ENCODE results near the gene MAN1C1.

Gene MAN1C1

GRCh38 chr1:25640646-25641328 is 24.2 kb downstream of the MAN1C1 start:
- TF ChIP-seq FOXM1 (IDR thresholded peaks at IDR 0.05; ENCODE audit: borderline replicate concordance, low read depth) (no peak), RAD21 (IDR thresholded peaks at IDR 0.05; ENCODE audit: low read depth) (no peak), TCF12 (IDR thresholded peaks at IDR 0.05; ENCODE audit: low read depth) (no peak), USF1 (IDR thresholded peaks at IDR 0.05) (no peak), TEAD4 (IDR thresholded peaks at IDR 0.05) (no peak), EGR1 (IDR thresholded peaks at IDR 0.05) (no peak), EP300 (IDR thresholded peaks at IDR 0.05; ENCODE audit: borderline replicate concordance) (no peak)

- no peak for TF ChIP-seq NFIC (IDR thresholded peaks at IDR 0.05)
- TF ChIP-seq FOXM1 (IDR thresholded peaks at IDR 0.05; ENCODE audit: borderline replicate concordance, low read depth): no peak
- no peak for TF ChIP-seq CREB1 (IDR thresholded peaks at IDR 0.05; ENCODE audit: low read depth)
- no peak for TF ChIP-seq TAF1 (IDR thresholded peaks at IDR 0.05; ENCODE audit: low read depth)
- TF ChIP-seq MAX (IDR thresholded peaks at IDR 0.05): no peak
- no peak for TF ChIP-seq USF1 (IDR thresholded peaks at IDR 0.05)
- TF ChIP-seq TEAD4 (IDR thresholded peaks at IDR 0.05): no peak
- no peak for TF ChIP-seq RAD21 (IDR thresholded peaks at IDR 0.05; ENCODE audit: low read depth)
- TF ChIP-seq REST (IDR thresholded peaks at IDR 0.05; ENCODE audit: low read depth): no peak
- no peak for TF ChIP-seq TCF12 (IDR thresholded peaks at IDR 0.05; ENCODE audit: low read depth)
- TF ChIP-seq CEBPB (IDR thresholded peaks at IDR 0.05): no peak
- TF ChIP-seq YY1 (IDR thresholded peaks at IDR 0.05; ENCODE audit: low read depth): no peak
- TF ChIP-seq ZBTB7A (IDR thresholded peaks at IDR 0.05; ENCODE audit: low read depth): no peak
- no peak for TF ChIP-seq EGR1 (IDR thresholded peaks at IDR 0.05)
- TF ChIP-seq EP300 (IDR thresholded peaks at IDR 0.05; ENCODE audit: borderline replicate concordance): no peak
Measured at GRCh38 chr1:25641329-25641725, 24.7 kb downstream of the MAN1C1 start.

- no peak for TF ChIP-seq REST (IDR thresholded peaks at IDR 0.05; ENCODE audit: low read depth)
- TF ChIP-seq ZBTB7A (IDR thresholded peaks at IDR 0.05; ENCODE audit: low read depth): no peak
- no peak for TF ChIP-seq FOXM1 (IDR thresholded peaks at IDR 0.05; ENCODE audit: borderline replicate concordance, low read depth)
- no peak for TF ChIP-seq USF1 (IDR thresholded peaks at IDR 0.05)
- no peak for TF ChIP-seq EGR1 (IDR thresholded peaks at IDR 0.05)
- no peak for TF ChIP-seq MAX (IDR thresholded peaks at IDR 0.05)
- no peak for TF ChIP-seq TAF1 (IDR thresholded peaks at IDR 0.05; ENCODE audit: low read depth)
- TF ChIP-seq EP300 (IDR thresholded peaks at IDR 0.05; ENCODE audit: borderline replicate concordance): no peak
- TF ChIP-seq CREB1 (IDR thresholded peaks at IDR 0.05; ENCODE audit: low read depth): no peak
- TF ChIP-seq RAD21 (IDR thresholded peaks at IDR 0.05; ENCODE audit: low read depth): no peak
- TF ChIP-seq TEAD4 (IDR thresholded peaks at IDR 0.05): no peak
- TF ChIP-seq CEBPB (IDR thresholded peaks at IDR 0.05): no peak
- no peak for TF ChIP-seq TCF12 (IDR thresholded peaks at IDR 0.05; ENCODE audit: low read depth)
- TF ChIP-seq YY1 (IDR thresholded peaks at IDR 0.05; ENCODE audit: low read depth): no peak
- TF ChIP-seq NFIC (IDR thresholded peaks at IDR 0.05): no peak
Measured at GRCh38 chr1:25641931-25642573, 25.5 kb downstream of the MAN1C1 start.

GRCh38 chr1:25642574-25643108 is 26.1 kb downstream of the MAN1C1 start:
- TF ChIP-seq ZBTB7A (IDR thresholded peaks at IDR 0.05; ENCODE audit: low read depth) (no peak), NFIC (IDR thresholded peaks at IDR 0.05) (no peak), FOXM1 (IDR thresholded peaks at IDR 0.05; ENCODE audit: borderline replicate concordance, low read depth) (no peak), MAX (IDR thresholded peaks at IDR 0.05) (no peak), RAD21 (IDR thresholded peaks at IDR 0.05; ENCODE audit: low read depth) (no peak), TCF12 (IDR thresholded peaks at IDR 0.05; ENCODE audit: low read depth) (no peak), EP300 (IDR thresholded peaks at IDR 0.05; ENCODE audit: borderline replicate concordance) (no peak), USF1 (IDR thresholded peaks at IDR 0.05) (no peak), YY1 (IDR thresholded peaks at IDR 0.05; ENCODE audit: low read depth) (no peak), TEAD4 (IDR thresholded peaks at IDR 0.05) (no peak), EGR1 (IDR thresholded peaks at IDR 0.05) (no peak), CREB1 (IDR thresholded peaks at IDR 0.05; ENCODE audit: low read depth) (no peak), TAF1 (IDR thresholded peaks at IDR 0.05; ENCODE audit: low read depth) (no peak), CEBPB (IDR thresholded peaks at IDR 0.05) (no peak), REST (IDR thresholded peaks at IDR 0.05; ENCODE audit: low read depth) (no peak)
